Measurements from ENCODE around the gene ACP7. TPM values are rescaled to one million over a fixed set of nuclear protein-coding genes. Genes with fewer than 3 reads are reported as not detected.

Gene ACP7
- total RNA-seq, 1 donor from 2014 or later: not detected

DNA sequence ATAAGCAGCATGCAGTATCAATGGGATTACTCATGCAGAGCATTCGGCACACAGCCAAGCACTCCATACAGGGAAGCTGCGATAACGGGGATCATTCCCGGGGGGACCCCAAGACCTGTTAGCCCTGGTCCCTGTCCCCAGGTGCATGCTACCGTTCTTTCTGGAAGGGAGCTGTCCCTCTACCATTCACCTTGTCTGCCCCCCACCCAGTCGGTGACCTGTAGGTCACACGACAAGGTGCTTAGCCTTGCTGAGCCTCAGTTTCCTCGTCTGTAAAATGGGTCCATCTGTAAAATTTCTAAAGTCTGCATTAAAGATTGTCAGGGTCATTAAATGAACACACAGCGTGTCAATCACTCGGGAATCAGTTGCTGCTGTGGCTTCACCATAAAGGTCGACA is 6.8 kb upstream of the ACP7 start:
- Mint-ChIP-seq H3K36me3 (ENCODE audit: low read depth, unreplicated experiment) (no peaks in the 10 kb centered on the region), H3K9me3 (ENCODE audit: unreplicated experiment) (no peaks in the 10 kb centered on the region), H3K4me1 (ENCODE audit: low read depth, unreplicated experiment) (peaks cover 7% of the 10 kb centered on the region), H3K4me3 (ENCODE audit: unreplicated experiment) (no peak overlapping the region), H3K27ac (ENCODE audit: unreplicated experiment) (no peak overlapping the region), H3K27me3 (ENCODE audit: low read depth, unreplicated experiment) (peaks cover 16% of the 10 kb centered on the region)
- H3K79me2 ChIP-seq (ENCODE audit: insufficient read depth, low read length): no peaks in the 10 kb centered on the region
- H3K9ac ChIP-seq (ENCODE audit: low read length): no peak overlapping the region
- H3K4me2 ChIP-seq (ENCODE audit: low read length): no peak overlapping the region
- no peak for FAIRE-seq
- no peaks in the 10 kb centered on the region for H3K27me3 ChIP-seq (ENCODE audit: insufficient read depth, low read length)
- H4K20me1 ChIP-seq (ENCODE audit: insufficient read depth, low read length): no peaks in the 10 kb centered on the region
- DNase-seq (ENCODE audit: low read depth): no peak
- no peak for TF ChIP-seq EZH2 (IDR thresholded peaks at IDR 0.05; ENCODE audit: insufficient read depth, low read length)
- TF ChIP-seq, protein P1, sequence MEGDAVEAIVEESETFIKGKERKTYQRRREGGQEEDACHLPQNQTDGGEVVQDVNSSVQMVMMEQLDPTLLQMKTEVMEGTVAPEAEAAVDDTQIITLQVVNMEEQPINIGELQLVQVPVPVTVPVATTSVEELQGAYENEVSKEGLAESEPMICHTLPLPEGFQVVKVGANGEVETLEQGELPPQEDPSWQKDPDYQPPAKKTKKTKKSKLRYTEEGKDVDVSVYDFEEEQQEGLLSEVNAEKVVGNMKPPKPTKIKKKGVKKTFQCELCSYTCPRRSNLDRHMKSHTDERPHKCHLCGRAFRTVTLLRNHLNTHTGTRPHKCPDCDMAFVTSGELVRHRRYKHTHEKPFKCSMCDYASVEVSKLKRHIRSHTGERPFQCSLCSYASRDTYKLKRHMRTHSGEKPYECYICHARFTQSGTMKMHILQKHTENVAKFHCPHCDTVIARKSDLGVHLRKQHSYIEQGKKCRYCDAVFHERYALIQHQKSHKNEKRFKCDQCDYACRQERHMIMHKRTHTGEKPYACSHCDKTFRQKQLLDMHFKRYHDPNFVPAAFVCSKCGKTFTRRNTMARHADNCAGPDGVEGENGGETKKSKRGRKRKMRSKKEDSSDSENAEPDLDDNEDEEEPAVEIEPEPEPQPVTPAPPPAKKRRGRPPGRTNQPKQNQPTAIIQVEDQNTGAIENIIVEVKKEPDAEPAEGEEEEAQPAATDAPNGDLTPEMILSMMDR (IDR thresholded peaks at IDR 0.05; ENCODE audit: insufficient read depth, low read depth, low read length): no peak
- H3K36me3 ChIP-seq (ENCODE audit: insufficient read depth, low read length): no peaks in the 10 kb centered on the region
- no peak overlapping the region for H3K4me3 ChIP-seq (ENCODE audit: insufficient read depth, low read depth, low read length)
- H3K9me3 ChIP-seq (ENCODE audit: insufficient read depth, low read depth, low read length): no peaks in the 10 kb centered on the region
- H3K4me1 ChIP-seq (ENCODE audit: insufficient read depth, low read length): peaks cover 14% of the 10 kb centered on the region
- H2AFZ ChIP-seq (ENCODE audit: low read depth, low read length): no peak overlapping the region
- no peak overlapping the region for H3K27ac ChIP-seq (ENCODE audit: low read depth, low read length)

DNA sequence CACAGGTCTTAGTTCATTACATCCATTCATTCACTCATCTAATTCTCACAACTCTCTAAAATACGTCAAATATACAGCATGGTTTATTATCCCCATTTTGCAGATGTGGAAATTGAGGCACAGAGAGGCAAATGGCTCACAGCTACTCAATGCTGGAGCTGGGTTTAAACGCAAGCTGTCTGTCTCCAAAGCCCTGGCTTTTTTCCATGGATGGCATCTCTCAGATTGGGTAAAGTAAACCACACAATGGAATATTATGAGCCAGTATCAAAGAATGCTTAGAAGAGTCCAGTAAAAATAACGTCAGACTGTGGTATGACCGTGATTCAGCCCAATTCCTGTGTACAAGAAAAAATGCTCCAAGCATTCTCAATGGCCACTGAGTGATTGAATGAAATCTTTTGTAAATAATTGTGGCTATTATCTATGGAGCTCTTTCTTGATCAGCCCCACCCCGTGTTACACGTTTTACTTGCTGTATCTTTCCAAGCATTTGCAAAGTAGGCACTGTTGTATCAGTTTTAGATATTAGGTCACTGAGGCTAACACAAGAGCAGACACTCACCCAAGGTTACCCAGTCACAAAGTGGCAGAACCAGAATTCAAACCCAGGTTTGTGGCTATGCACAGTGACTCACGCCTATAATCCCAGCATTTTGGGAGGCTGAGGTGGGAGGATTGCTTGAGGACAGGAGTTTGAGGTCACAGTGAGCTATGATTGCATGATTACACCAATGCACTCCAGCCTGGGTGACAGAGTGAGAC is 5.5 kb upstream of the ACP7 start:
- peaks cover 3% of the 10 kb centered on the region for H3K4me1 Mint-ChIP-seq (ENCODE audit: low read depth, unreplicated experiment)
- TF ChIP-seq, protein P1 (IDR thresholded peaks at IDR 0.05; ENCODE audit: insufficient read depth, low read depth, low read length): no peak
- no peak for TF ChIP-seq EZH2 (IDR thresholded peaks at IDR 0.05; ENCODE audit: insufficient read depth, low read length)
- DNase-seq (ENCODE audit: low read depth): peak; percentile 99
- H3K27ac ChIP-seq (ENCODE audit: low read depth, low read length): peak overlapping the region; percentile 71
- H3K36me3 ChIP-seq (ENCODE audit: insufficient read depth, low read length): no peaks in the 10 kb centered on the region
- no peak overlapping the region for H3K4me3 ChIP-seq (ENCODE audit: insufficient read depth, low read depth, low read length)
- no peaks in the 10 kb centered on the region for H3K79me2 ChIP-seq (ENCODE audit: insufficient read depth, low read length)
- H3K27me3 Mint-ChIP-seq (ENCODE audit: low read depth, unreplicated experiment): peaks cover 28% of the 10 kb centered on the region
- peak; percentile 80 for FAIRE-seq
- H3K4me3 Mint-ChIP-seq (ENCODE audit: unreplicated experiment): no peak overlapping the region
- H3K27ac Mint-ChIP-seq (ENCODE audit: unreplicated experiment): peak overlapping the region; percentile 53
- H3K27me3 ChIP-seq (ENCODE audit: insufficient read depth, low read length): peaks cover 11% of the 10 kb centered on the region
- no peaks in the 10 kb centered on the region for H4K20me1 ChIP-seq (ENCODE audit: insufficient read depth, low read length)
- peak overlapping the region; percentile 73 for H3K4me2 ChIP-seq (ENCODE audit: low read length)
- H3K36me3 Mint-ChIP-seq (ENCODE audit: low read depth, unreplicated experiment): no peaks in the 10 kb centered on the region
- no peaks in the 10 kb centered on the region for H3K9me3 ChIP-seq (ENCODE audit: insufficient read depth, low read depth, low read length)
- peak overlapping the region; percentile 47 for H3K9ac ChIP-seq (ENCODE audit: low read length)
- H2AFZ ChIP-seq (ENCODE audit: low read depth, low read length): no peak overlapping the region
- H3K4me1 ChIP-seq (ENCODE audit: insufficient read depth, low read length): peaks cover 11% of the 10 kb centered on the region
- H3K9me3 Mint-ChIP-seq (ENCODE audit: unreplicated experiment): no peaks in the 10 kb centered on the region

- no peaks in the 10 kb centered on the region for H3K79me2 ChIP-seq (ENCODE audit: insufficient read depth, low read length)
- peaks cover 5% of the 10 kb centered on the region for H3K4me1 ChIP-seq (ENCODE audit: insufficient read depth, low read length)
- H3K4me1 Mint-ChIP-seq (ENCODE audit: low read depth, unreplicated experiment): no peaks in the 10 kb centered on the region
- H3K27ac Mint-ChIP-seq (ENCODE audit: unreplicated experiment): no peak overlapping the region
- H3K4me3 ChIP-seq (ENCODE audit: insufficient read depth, low read depth, low read length): no peak overlapping the region
- H3K27me3 ChIP-seq (ENCODE audit: insufficient read depth, low read length): peaks cover 26% of the 10 kb centered on the region
- H2AFZ ChIP-seq (ENCODE audit: low read depth, low read length): no peak overlapping the region
- no peaks in the 10 kb centered on the region for H3K9me3 ChIP-seq (ENCODE audit: insufficient read depth, low read depth, low read length)
- H3K36me3 Mint-ChIP-seq (ENCODE audit: low read depth, unreplicated experiment): no peaks in the 10 kb centered on the region
- H3K27ac ChIP-seq (ENCODE audit: low read depth, low read length): no peak overlapping the region
- H3K4me2 ChIP-seq (ENCODE audit: low read length): no peak overlapping the region
- H3K4me3 Mint-ChIP-seq (ENCODE audit: unreplicated experiment): no peak overlapping the region
- H3K9me3 Mint-ChIP-seq (ENCODE audit: unreplicated experiment): no peaks in the 10 kb centered on the region
- FAIRE-seq (no peak), DNase-seq (ENCODE audit: low read depth) (no peak)
- H3K36me3 ChIP-seq (ENCODE audit: insufficient read depth, low read length): no peaks in the 10 kb centered on the region
- peaks cover 40% of the 10 kb centered on the region for H3K27me3 Mint-ChIP-seq (ENCODE audit: low read depth, unreplicated experiment)
- H3K9ac ChIP-seq (ENCODE audit: low read length): no peak overlapping the region
- TF ChIP-seq EZH2 (IDR thresholded peaks at IDR 0.05; ENCODE audit: insufficient read depth, low read length): no peak
- TF ChIP-seq, protein P1 (IDR thresholded peaks at IDR 0.05; ENCODE audit: insufficient read depth, low read depth, low read length): no peak
- no peaks in the 10 kb centered on the region for H4K20me1 ChIP-seq (ENCODE audit: insufficient read depth, low read length)
These were observed 3.7 kb upstream of the ACP7 start for GRCh38 chr19:39080431-39080830.
